Testis (tissue), 3 donors: ENCODE measurements around the gene MYO3A. TPM values are rescaled to one million over a fixed set of nuclear protein-coding genes. Genes with fewer than 3 reads are reported as not detected.

ENCODE experiments used
- DNase-seq: peaks from one replicate; pipeline ENCODE4 v3.0.0-alpha.2; 2019
- H3K27ac ChIP-seq, 2 donors: fragments of 200-600 bp; sonication (generic); one replicate each; pipeline ENCODE4 v1.5.1; 2019
- H3K27me3 ChIP-seq: fragments of 200-600 bp; sonication (generic); one replicate; pipeline ENCODE4 v1.5.1; 2019
- H3K36me3 ChIP-seq: fragments of 200-600 bp; sonication (generic); one replicate; pipeline ENCODE4 v1.5.1; 2017; ENCODE audit warnings: low read depth; ENCODE audit errors: missing control alignments
- H3K4me1 ChIP-seq: fragments of 200-600 bp; sonication (generic); one replicate; pipeline ENCODE4 v1.5.1; 2019
- H3K4me3 ChIP-seq, 2 donors: fragments of 200-600 bp; sonication (generic); one replicate each; pipeline ENCODE4 v1.5.1; 2017 to 2019
- H3K9me3 ChIP-seq: fragments of 200-600 bp; sonication (generic); one replicate; pipeline ENCODE4 v1.5.1; 2017
- CTCF ChIP-seq, 3 experiments: fragments of 450-650 bp in 2 of 3; fragments of 200-600 bp in 1 of 3; sonication (generic) in 1 of 3; IDR thresholded peaks; one replicate each; pipeline ENCODE4 v1.5.1; 2016 to 2019; ENCODE audit warnings: antibody characterized with exemption in 3 of 3, mild to moderate bottlenecking in 2 of 3, moderate library complexity in 1 of 3
- POLR2A ChIP-seq: fragments of 450-650 bp; IDR thresholded peaks from one replicate; pipeline ENCODE4 v1.6.1; 2017; ENCODE audit warnings: antibody characterized with exemption, mild to moderate bottlenecking, moderate library complexity
- WGBS, 2 donors: methylation state at CpG; one replicate each; pipeline ENCODE4 v1.1.5; 2018; 5-methylcytosine and 5-hydroxymethylcytosine counted together
- intact Hi-C: fragments of 100-400 bp; cut with DNase I; formaldehyde crosslinking; loops from one replicate; pipeline ENCODE4 v1.15.1; 2023; ENCODE audit warnings: low total_unique reads
- polyA plus RNA-seq: library from polyadenylated mRNA; stranded (reverse); fragments of 350-450 nt; fragmentation: Illumina TruSeq; extraction: RNeasy Lipid Tissue Mini Kit (QIAGEN cat#74804); gene quantifications from one replicate; pipeline ENCODE4 v1.2.3, GENCODE V29; 2014; ENCODE audit warnings: low read depth, low replicate concordance; ENCODE audit not compliant: insufficient read depth
- total RNA-seq, 2 donors: library from RNA; depleted of rRNA; stranded (reverse); fragments of >200 nt; gene quantifications; one replicate each; pipeline ENCODE4 v1.2.3, GENCODE V29; 2016

Gene MYO3A
- total and polyA plus RNA-seq, 3 donors from 2014 or later: 8.7 to 21.1 (median 9.5) TPM

- WGBS, 2 donors: 33 to 75% methylated on average over 1 to 2 of the region's 2 CpGs
- no peak for DNase-seq
- H3K27ac ChIP-seq: no peak overlapping the region
- H3K4me3 ChIP-seq: no peak overlapping the region
- TF ChIP-seq CTCF (IDR thresholded peaks at IDR 0.05): no peak
- TF ChIP-seq POLR2A: no peak
- H3K4me1 ChIP-seq: no peaks in the 10 kb centered on the region
- H3K9me3 ChIP-seq: no peaks in the 10 kb centered on the region
- intact Hi-C loops: no loop called here
- H3K36me3 ChIP-seq: no peaks in the 10 kb centered on the region
- H3K27me3 ChIP-seq: no peaks in the 10 kb centered on the region
Observed at GRCh38 chr10:25912866-25913265, 21.2 kb upstream of the MYO3A start.

DNA sequence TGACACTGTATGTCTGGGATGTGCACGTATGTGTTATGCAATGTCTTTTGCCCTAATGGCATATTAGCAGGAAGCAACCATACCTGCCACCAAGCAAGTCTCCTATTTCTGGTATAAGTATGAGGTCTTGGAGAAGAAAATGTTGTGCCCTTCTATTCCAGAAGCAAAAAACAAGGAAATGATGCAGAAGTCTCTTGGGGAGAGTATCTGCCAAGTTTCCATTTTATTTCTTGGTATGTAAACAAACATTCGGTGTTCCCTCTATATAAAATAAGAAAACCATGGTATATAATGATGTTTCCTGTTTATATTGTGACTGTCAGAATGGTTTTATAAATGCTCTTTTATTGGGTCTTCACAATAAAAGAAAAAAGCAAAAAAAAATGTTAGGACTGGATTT, 19.3 kb upstream of the MYO3A start:
- TF ChIP-seq POLR2A: no peak
- no peak for TF ChIP-seq CTCF (IDR thresholded peaks at IDR 0.05)
- no peak overlapping the region for H3K4me3 ChIP-seq
- intact Hi-C loops: no loop called here
- no peaks in the 10 kb centered on the region for H3K36me3 ChIP-seq
- no peak for DNase-seq
- H3K9me3 ChIP-seq: no peaks in the 10 kb centered on the region
- no peaks in the 10 kb centered on the region for H3K4me1 ChIP-seq
- WGBS, 2 donors: 66 to 71% methylated on average over 2 of the region's 2 CpGs
- H3K27me3 ChIP-seq: no peaks in the 10 kb centered on the region
- H3K27ac ChIP-seq: no peak overlapping the region

DNA sequence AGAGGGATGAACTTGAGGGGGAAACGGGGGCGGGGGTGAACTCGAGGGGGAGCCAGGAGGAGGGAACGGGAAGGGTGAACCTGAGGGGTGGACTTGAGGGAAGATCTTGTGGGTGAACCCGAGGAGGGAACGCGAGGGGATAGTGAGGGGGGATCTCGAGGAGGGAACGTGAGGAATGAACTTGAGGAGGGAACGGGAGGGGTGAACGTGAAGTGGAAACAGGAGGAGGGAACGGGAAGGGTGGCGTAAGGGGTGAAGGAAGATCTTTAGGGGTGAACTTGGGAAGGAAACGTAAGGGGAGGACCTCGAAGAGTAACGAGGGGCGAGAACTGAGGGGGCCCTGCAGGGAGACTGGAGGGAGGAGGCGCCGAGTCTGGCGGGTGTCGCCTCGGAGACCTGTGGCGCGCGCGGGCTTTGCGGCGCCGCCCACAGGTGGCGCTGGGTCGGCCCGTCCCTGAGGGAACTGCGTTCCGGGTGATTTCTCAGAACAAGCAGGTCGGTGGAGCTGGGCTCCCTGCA, 651 bp downstream of the MYO3A start:
- H3K27me3 ChIP-seq: no peaks in the 10 kb centered on the region
- peak overlapping the region in 1 of 2 donors; percentile 61 for H3K27ac ChIP-seq
- no peaks in the 10 kb centered on the region for H3K36me3 ChIP-seq
- WGBS, 2 donors: 1% methylated on average over 35 of the region's 35 CpGs
- no peaks in the 10 kb centered on the region for H3K4me1 ChIP-seq
- H3K9me3 ChIP-seq: no peaks in the 10 kb centered on the region
- peak overlapping the region; percentile 52 to 62 for H3K4me3 ChIP-seq
- no peak for TF ChIP-seq POLR2A
- TF ChIP-seq CTCF (IDR thresholded peaks at IDR 0.05): peak in 2 of 3 experiments; percentile 22 to 43
- DNase-seq: peak; percentile 48
- intact Hi-C loops: no loop called here

DNA sequence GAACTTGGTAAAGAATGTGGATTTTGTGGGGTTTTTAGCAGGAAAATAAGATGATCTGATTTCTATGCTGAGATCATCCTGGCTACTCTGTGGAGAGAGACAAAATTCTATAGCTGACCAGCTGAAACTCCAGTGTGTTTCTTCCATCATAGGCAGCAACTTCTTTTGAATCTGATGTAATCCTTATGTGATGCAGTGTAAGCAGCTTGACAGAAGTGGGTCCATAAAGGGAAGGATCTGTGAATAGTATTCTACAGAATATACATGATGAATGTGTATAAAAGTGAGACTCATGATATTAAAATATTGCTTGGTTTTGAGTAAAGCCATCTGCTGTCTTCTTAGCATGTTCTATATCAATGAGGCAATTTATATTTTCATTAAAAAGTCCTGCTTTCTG, 4.4 kb downstream of the MYO3A start:
- intact Hi-C loops: no loop called here
- Histone ChIP-seq H3K27ac (no peak overlapping the region), H3K4me1 (no peaks in the 10 kb centered on the region), H3K27me3 (no peaks in the 10 kb centered on the region), H3K36me3 (no peaks in the 10 kb centered on the region), H3K9me3 (no peaks in the 10 kb centered on the region), H3K4me3 (no peak overlapping the region)
- no peak for DNase-seq
- TF ChIP-seq POLR2A (no peak), CTCF (IDR thresholded peaks at IDR 0.05) (no peak)

GRCh38 chr10:25944771-25945170, 10.7 kb downstream of the MYO3A start:
- Histone ChIP-seq H3K4me3 (no peak overlapping the region), H3K27me3 (no peaks in the 10 kb centered on the region), H3K4me1 (no peaks in the 10 kb centered on the region), H3K36me3 (no peaks in the 10 kb centered on the region), H3K9me3 (no peaks in the 10 kb centered on the region), H3K27ac (no peak overlapping the region)
- 88 to 91% methylated on average over 2 of the region's 2 CpGs for WGBS, 2 donors
- no peak for TF ChIP-seq CTCF (IDR thresholded peaks at IDR 0.05)
- TF ChIP-seq POLR2A: no peak
- intact Hi-C loops: no loop called here
- no peak for DNase-seq
